Measurements from ENCODE around the gene ZFAND3. TPM values are rescaled to one million over a fixed set of nuclear protein-coding genes. Genes with fewer than 3 reads are reported as not detected.

ZFAND3 gene
- total and polyA plus RNA-seq, 2 experiments from 2014 or later = 36.5 to 50.0 TPM

DNA sequence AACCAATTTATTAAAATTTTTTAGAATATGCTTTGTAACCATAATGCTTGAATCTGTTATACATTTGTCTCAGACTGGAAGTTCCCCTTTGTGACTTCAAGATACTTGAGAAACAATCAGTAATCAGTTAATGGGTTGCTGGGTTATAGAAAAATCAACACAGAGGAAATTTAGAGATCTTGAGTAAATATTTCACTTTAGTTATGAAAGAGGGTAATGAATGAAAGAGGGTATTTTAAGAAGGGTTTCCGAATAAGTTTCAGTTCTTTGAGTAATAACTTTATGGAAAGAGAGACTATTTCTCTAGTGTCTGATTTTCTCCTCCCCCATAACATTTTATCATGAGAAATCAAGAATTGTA is 21.4 kb downstream of the ZFAND3 start:
- 91% methylated on average over 1 of the region's 1 CpG for WGBS (ENCODE audit: low lambda C conversion rate, missing lambda C conversion rate)
- Histone ChIP-seq H4K20me1 (ENCODE audit: insufficient read depth, poor library complexity, severe bottlenecking) (peaks cover 98% of the 10 kb centered on the region), H3K9me2 (replicated peaks; ENCODE audit: insufficient read depth) (no peaks in the 10 kb centered on the region)

DNA sequence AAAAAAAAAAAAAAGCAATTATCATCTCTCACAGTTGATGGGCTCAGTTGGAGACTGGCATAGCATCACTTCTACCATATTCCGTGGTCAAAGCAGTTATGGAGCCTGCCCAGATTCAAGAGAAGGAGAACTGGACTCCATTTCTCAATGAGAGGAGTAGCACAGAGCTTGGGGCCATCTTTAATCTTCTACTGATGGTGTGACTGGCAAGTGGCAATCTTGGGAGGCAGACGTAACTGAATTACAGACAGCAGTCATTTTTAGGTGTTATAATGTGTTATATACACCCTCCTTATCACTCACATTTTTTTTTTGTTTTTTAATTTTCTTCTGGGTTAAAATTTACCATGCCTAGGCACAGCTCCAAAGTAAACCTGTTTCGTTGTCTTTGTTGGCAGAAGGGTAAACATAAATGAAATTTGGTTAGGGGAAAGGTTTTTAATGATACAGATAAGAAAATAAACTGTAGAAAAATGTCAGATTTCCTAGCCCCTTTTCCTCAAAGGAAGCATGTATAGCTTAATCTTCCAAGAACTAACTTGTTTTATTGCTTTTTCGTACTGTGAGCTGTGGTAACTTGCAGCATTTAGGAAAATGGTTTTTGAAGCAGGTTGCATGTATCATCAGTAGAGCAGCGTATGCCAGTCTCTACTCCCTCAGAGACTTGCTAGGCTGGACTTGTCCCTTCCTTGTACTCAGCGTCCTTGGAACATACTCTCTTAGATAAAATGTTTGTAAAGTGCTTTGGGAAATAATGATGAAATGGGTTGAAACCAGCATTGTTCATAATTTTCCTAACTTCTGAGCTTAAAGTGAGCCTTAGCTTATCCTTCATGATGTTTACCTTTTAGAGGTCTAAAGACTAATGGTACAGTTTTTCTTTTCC is 25.7 kb downstream of the ZFAND3 start:
- Histone ChIP-seq H3K9me2 (replicated peaks; ENCODE audit: insufficient read depth) (no peaks in the 10 kb centered on the region), H3K36me3 (replicated peaks; ENCODE audit: insufficient read depth, low read depth) (no peaks in the 10 kb centered on the region), H3K4me2 (no peak overlapping the region), H4K20me1 (ENCODE audit: insufficient read depth, poor library complexity, severe bottlenecking) (peaks cover 98% of the 10 kb centered on the region), H3K4me3 (no peak overlapping the region), H3K27me3 (no peaks in the 10 kb centered on the region), H2AFZ (no peak overlapping the region), H3K4me1 (ENCODE audit: insufficient read depth) (no peaks in the 10 kb centered on the region), H3K9me3 (ENCODE audit: low read depth) (no peaks in the 10 kb centered on the region), H3K27ac (no peak overlapping the region), H3K79me2 (peaks cover 100% of the 10 kb centered on the region)
- 76% methylated on average over 6 of the region's 6 CpGs for WGBS (ENCODE audit: low lambda C conversion rate, missing lambda C conversion rate)
- TF ChIP-seq CTCF (IDR thresholded peaks at IDR 0.05; ENCODE audit: poor library complexity) (no peak), EZH2phosphoT487 (IDR thresholded peaks at IDR 0.05; ENCODE audit: low read depth, severe bottlenecking, unreplicated experiment) (no peak), EZH2 (IDR thresholded peaks at IDR 0.05; ENCODE audit: borderline replicate concordance) (no peak)
- no peak for DNase-seq (ENCODE audit: low spot score)

More for the DNA sequence above, 21.4 kb downstream of the ZFAND3 start:
- Histone ChIP-seq H3K4me1 (ENCODE audit: insufficient read depth) (no peaks in the 10 kb centered on the region), H3K4me2 (no peak overlapping the region), H3K9me3 (ENCODE audit: low read depth) (no peaks in the 10 kb centered on the region), H3K79me2 (peaks cover 100% of the 10 kb centered on the region), H2AFZ (no peak overlapping the region), H3K27me3 (no peaks in the 10 kb centered on the region), H3K4me3 (no peak overlapping the region), H3K27ac (no peak overlapping the region), H3K36me3 (replicated peaks; ENCODE audit: insufficient read depth, low read depth) (no peaks in the 10 kb centered on the region)
- TF ChIP-seq EZH2 (IDR thresholded peaks at IDR 0.05; ENCODE audit: borderline replicate concordance) = no peak
- no peak for TF ChIP-seq EZH2phosphoT487 (IDR thresholded peaks at IDR 0.05; ENCODE audit: low read depth, severe bottlenecking, unreplicated experiment)
- no peak for TF ChIP-seq CTCF (IDR thresholded peaks at IDR 0.05; ENCODE audit: poor library complexity)
- no peak for DNase-seq (ENCODE audit: low spot score)

GRCh38 chr6:37845930-37846329 is 26.4 kb downstream of the ZFAND3 start:
- Histone ChIP-seq H3K27ac (no peak overlapping the region), H4K20me1 (ENCODE audit: insufficient read depth, poor library complexity, severe bottlenecking) (peaks cover 98% of the 10 kb centered on the region), H3K27me3 (no peaks in the 10 kb centered on the region), H3K79me2 (peaks cover 100% of the 10 kb centered on the region), H3K4me3 (no peak overlapping the region), H3K9me3 (ENCODE audit: low read depth) (no peaks in the 10 kb centered on the region), H3K4me2 (no peak overlapping the region), H3K36me3 (replicated peaks; ENCODE audit: insufficient read depth, low read depth) (no peaks in the 10 kb centered on the region), H2AFZ (no peak overlapping the region), H3K9me2 (replicated peaks; ENCODE audit: insufficient read depth) (no peaks in the 10 kb centered on the region), H3K4me1 (ENCODE audit: insufficient read depth) (no peaks in the 10 kb centered on the region)
- DNase-seq (ENCODE audit: low spot score) = no peak
- no peak for TF ChIP-seq EZH2 (IDR thresholded peaks at IDR 0.05; ENCODE audit: borderline replicate concordance)
- TF ChIP-seq EZH2phosphoT487 (IDR thresholded peaks at IDR 0.05; ENCODE audit: low read depth, severe bottlenecking, unreplicated experiment) = no peak
- no peak for TF ChIP-seq CTCF (IDR thresholded peaks at IDR 0.05; ENCODE audit: poor library complexity)

Data from hepatocyte (in vitro differentiated cells).